GM12878 (cell line): Measurements from ENCODE around the gene ZNF81. TPM values are rescaled to one million over a fixed set of nuclear protein-coding genes. Genes with fewer than 3 reads are reported as not detected.

Source experiments
- ATAC-seq: fragments of 200-7000 bp; cut with Tn5 transposase; 3 replicates; pipeline ENCODE4 v1.9.1; 2020; ENCODE audit warnings: mild to moderate bottlenecking, moderate library complexity
- BruUV-seq: library from RNA; stranded (reverse); fragments of 400-500 nt; replicated peaks from 2 replicates; lab custom pipeline; 2021; lab: Mats Ljungman, UMichigan
- CTCF ChIA-PET: fragments of 300-600 bp; sonication (Branson Sonifier 250); formaldehyde crosslinking; extraction: SDS; loops from one replicate; lab custom pipeline; 2021; ENCODE audit warnings: inconsistent platforms; lab: Yijun Ruan, JAX
- POLR2A ChIA-PET: fragments of 350-600 bp; formaldehyde crosslinking; extraction: SDS; loops from one replicate; lab custom pipeline; 2021; ENCODE audit warnings: inconsistent platforms; lab: Charles Lee
- RAD21 ChIA-PET: fragments of 300-600 bp; sonication (Branson Sonifier 250); formaldehyde crosslinking; loops from one replicate; lab custom pipeline; 2023; ENCODE audit warnings: antibody characterized with exemption; ENCODE audit not compliant: unreplicated experiment; lab: Charles Lee
- SMC1A ChIA-PET: fragments of 300-600 bp; sonication (Branson Sonifier 250); formaldehyde crosslinking; loops from one replicate; lab custom pipeline; 2023; ENCODE audit not compliant: unreplicated experiment, uncharacterized antibody; lab: Charles Lee
- DNase-seq: peaks from one replicate; pipeline ENCODE4 v3.0.0-alpha.2; 2011; ENCODE audit warnings: low read depth, low spot score
- FAIRE-seq: peaks from 3 replicates; lab custom pipeline; 2011; peaks lifted over from hg19 to GRCh38; lab: Jason Lieb, UNC
- H2AFZ ChIP-seq: 2 replicates; pipeline ENCODE4 v1.6.0; 2011; ENCODE audit warnings: low read depth, low read length, control low read depth; ENCODE audit not compliant: control insufficient read depth
- H3K27ac ChIP-seq: 2 replicates; pipeline ENCODE4 v1.5.1; 2011; ENCODE audit warnings: control low read depth; ENCODE audit not compliant: control insufficient read depth, insufficient read depth
- H3K27me3 ChIP-seq, 2 experiments: replicated peaks in 1 of 2; 2 replicates each; pipeline versions ENCODE4 v1.6.0 to v1.6.1; 2011; ENCODE audit warnings: low read length in 1 of 2; ENCODE audit not compliant: control insufficient read depth in 2 of 2, insufficient read depth in 2 of 2
- H3K36me3 ChIP-seq, 2 experiments: 2 replicates each; pipeline ENCODE4 v1.5.1; 2011; ENCODE audit warnings: low read length in 1 of 2; ENCODE audit not compliant: control insufficient read depth in 2 of 2, insufficient read depth in 2 of 2
- H3K4me1 ChIP-seq: 2 replicates; pipeline ENCODE4 v1.6.1; 2011; ENCODE audit warnings: mild to moderate bottlenecking, low read length, moderate library complexity, mixed read lengths; ENCODE audit not compliant: control insufficient read depth, insufficient read depth
- H3K4me2 ChIP-seq: 2 replicates; pipeline ENCODE4 v1.6.0; 2011; ENCODE audit warnings: control low read depth; ENCODE audit not compliant: control insufficient read depth, insufficient read depth
- H3K4me3 ChIP-seq: fragments of 200-600 bp; sonication (generic); 2 replicates; pipeline ENCODE4 v1.5.1; 2016
- H3K79me2 ChIP-seq: 2 replicates; pipeline ENCODE4 v1.6.0; 2011; ENCODE audit warnings: low read length; ENCODE audit not compliant: control insufficient read depth, insufficient read depth
- H3K9ac ChIP-seq: 2 replicates; pipeline ENCODE4 v1.8.0; 2011; ENCODE audit warnings: low read length, control low read depth, mixed read lengths; ENCODE audit not compliant: control insufficient read depth, insufficient read depth
- H3K9me3 ChIP-seq: replicated peaks from 3 replicates; pipeline ENCODE4 v1.5.1; 2011; ENCODE audit warnings: mild to moderate bottlenecking, low read length; ENCODE audit not compliant: control insufficient read depth, insufficient read depth
- H4K20me1 ChIP-seq: 2 replicates; pipeline ENCODE4 v1.6.0; 2011; ENCODE audit not compliant: control insufficient read depth, insufficient read depth
- ASH2L ChIP-seq: fragments of 300-600, 200-600 bp; sonication (generic); IDR thresholded peaks from 2 replicates; pipeline ENCODE4 v1.6.1; 2017; ENCODE audit warnings: low read depth, mild to moderate bottlenecking, borderline replicate concordance
- CREB1 ChIP-seq: IDR thresholded peaks from 2 replicates; pipeline ENCODE4 v1.6.1; 2012; ENCODE audit warnings: low read depth, mild to moderate bottlenecking, inconsistent platforms
- ESRRA ChIP-seq: IDR thresholded peaks from 2 replicates; pipeline ENCODE4 v1.6.1; 2012; ENCODE audit warnings: mild to moderate bottlenecking, low read length, improper control_type of control experiment
- FOXM1 ChIP-seq: IDR thresholded peaks from 2 replicates; pipeline ENCODE4 v1.6.1; 2012; ENCODE audit warnings: low read depth, mild to moderate bottlenecking, inconsistent platforms, low read length, moderate library complexity
- HDAC2 ChIP-seq: fragments of 200-600 bp; sonication (generic); IDR thresholded peaks from 2 replicates; pipeline ENCODE4 v1.6.1; 2017
- IKZF1 ChIP-seq: fragments of 450-650 bp; conservative IDR thresholded peaks from 2 replicates; pipeline ENCODE4 v1.6.1; 2017; ENCODE audit warnings: antibody characterized with exemption, mild to moderate bottlenecking
- JUNB ChIP-seq: IDR thresholded peaks from 2 replicates; pipeline ENCODE4 v1.6.1; 2016; ENCODE audit warnings: antibody characterized with exemption, mild to moderate bottlenecking
- MEF2B ChIP-seq: fragments of 450-650 bp; IDR thresholded peaks from 2 replicates; pipeline ENCODE4 v1.6.1; 2018; ENCODE audit warnings: mild to moderate bottlenecking, moderate library complexity; ENCODE audit not compliant: partially characterized antibody, poor library complexity, severe bottlenecking
- MTA3 ChIP-seq: IDR thresholded peaks from 2 replicates; pipeline ENCODE4 v1.6.1; 2012; ENCODE audit warnings: low read length, inconsistent platforms, borderline replicate concordance
- NR2C1 ChIP-seq: fragments of 450-650 bp; IDR thresholded peaks from 2 replicates; pipeline ENCODE4 v1.6.1; 2017; ENCODE audit warnings: antibody characterized with exemption, mild to moderate bottlenecking, moderate library complexity
- POLR2A ChIP-seq: IDR thresholded peaks from 2 replicates; pipeline ENCODE4 v1.6.1; 2011; ENCODE audit warnings: low read depth, mild to moderate bottlenecking, low read length
- POU2F2 ChIP-seq: IDR thresholded peaks from 3 replicates; pipeline ENCODE4 v1.6.1; 2011; ENCODE audit warnings: low read depth, mild to moderate bottlenecking, low read length, borderline replicate concordance
- RUNX3 ChIP-seq: IDR thresholded peaks from 2 replicates; pipeline ENCODE4 v1.6.1; 2012; ENCODE audit warnings: low read length, inconsistent platforms
- STAT1 ChIP-seq: fragments of 450-650 bp; conservative IDR thresholded peaks from 2 replicates; pipeline ENCODE4 v1.6.1; 2014; ENCODE audit warnings: antibody characterized with exemption, mild to moderate bottlenecking
- ZNF217 ChIP-seq: fragments of 450-650 bp; IDR thresholded peaks from 2 replicates; pipeline ENCODE4 v1.6.1; 2017; ENCODE audit warnings: antibody characterized with exemption, mild to moderate bottlenecking
- ZZZ3 ChIP-seq: IDR thresholded peaks from 2 replicates; pipeline ENCODE4 v1.6.1; 2011; ENCODE audit warnings: low read depth; ENCODE audit not compliant: control insufficient read depth, insufficient read length
- WGBS: methylation state at CpG from one replicate; pipeline ENCODE4 v1.1.6; 2016; ENCODE audit warnings: low lambda C conversion rate; ENCODE audit not compliant: insufficient replicate concordance, insufficient coverage; ENCODE audit errors: missing lambda C conversion rate; 5-methylcytosine and 5-hydroxymethylcytosine counted together
- in situ Hi-C: fragments of 300-500 bp; cut with MboI; formaldehyde crosslinking; loops from 9 replicates; pipeline ENCODE4 v1.14.3; 2018; ENCODE audit warnings: mixed read lengths
- intact Hi-C: fragments of 100-400 bp; cut with micrococcal nuclease; formaldehyde crosslinking; loops from one replicate; pipeline ENCODE4 v1.14.2; 2022; ENCODE audit not compliant: unreplicated experiment
- polyA plus RNA-seq, 11 experiments: library from polyadenylated mRNA; depleted of rRNA in 4 of 11; unstranded in 6 of 11; stranded (reverse) in 5 of 11; fragments of >200 nt; fragmentation: Nextera tagmentation in 4 of 11; fragmentation: Illumina TruSeq in 1 of 11; extraction: Ambion mirVana in 4 of 11; extraction: Trizol in 1 of 11; gene quantifications; 1 replicate in 1 of 11; 2 replicates in 10 of 11; pipeline versions ENCODE4 v1.2.1 to v1.2.3, GENCODE V29; 2011 to 2016; ENCODE audit warnings: inconsistent platforms in 2 of 11, missing spikeins in 2 of 11, low read depth in 1 of 11
- total RNA-seq, 4 experiments: library from RNA; depleted of rRNA in 3 of 4; stranded (reverse); fragments of >200 nt in 3 of 4; fragmentation: Illumina TruSeq in 1 of 4; extraction: Trizol in 1 of 4; gene quantifications; 2 replicates each; pipeline versions ENCODE4 v1.2.1 to v1.2.3, GENCODE V29; 2013 to 2021
- TF ChIP-seq, protein P1 (sequence below): IDR thresholded peaks from 2 replicates; pipeline ENCODE4 v1.6.1; 2011; ENCODE audit warnings: mild to moderate bottlenecking, low read depth, low read length, moderate library complexity; ENCODE audit not compliant: insufficient replicate concordance
- TF ChIP-seq, protein P2 (sequence below): IDR thresholded peaks from 2 replicates; pipeline ENCODE4 v1.6.1; 2011; ENCODE audit warnings: low read depth, mild to moderate bottlenecking, low read length, moderate library complexity, borderline replicate concordance; ENCODE audit errors: extremely low read depth
- TF ChIP-seq, protein P3 (sequence below): fragments of 450-650 bp; formaldehyde crosslinking; IDR thresholded peaks from 2 replicates; pipeline ENCODE4 v1.4.0; 2022; ENCODE audit warnings: mild to moderate bottlenecking, moderate library complexity

ZNF81 gene
- total and polyA plus RNA-seq, 10 of the 15 experiments (the other 5 are each of a cell fraction or from before 2014, with no cell fraction given), result 3.4 to 7.2 (median 4.4) TPM

DNA sequence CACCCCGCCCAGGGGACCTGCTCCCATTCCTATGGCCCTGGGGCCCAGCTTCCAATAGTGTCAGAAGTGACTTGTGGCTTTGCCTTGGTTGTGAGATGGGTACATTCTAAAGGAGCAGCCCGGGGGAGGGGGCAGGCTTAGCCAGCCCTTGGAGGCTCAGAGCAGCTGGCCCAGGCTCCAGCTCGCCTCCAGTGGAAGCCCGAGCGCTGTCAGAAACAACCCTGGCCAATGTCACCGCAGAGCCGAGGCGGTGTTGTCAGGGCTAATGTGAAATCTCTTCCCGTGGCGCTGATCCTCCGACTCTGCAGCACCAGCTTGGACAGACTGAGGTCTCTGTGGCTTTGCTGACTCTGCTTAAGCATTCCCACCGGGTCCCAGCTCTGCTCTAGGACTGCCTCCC, 29.2 kb upstream of the ZNF81 start:
- no peaks in the 10 kb centered on the region for H3K27me3 ChIP-seq
- BruUV-seq, result no TSS peak
- no peak overlapping the region for H3K9ac ChIP-seq
- no peaks in the 10 kb centered on the region for H4K20me1 ChIP-seq
- in situ Hi-C loops (no loop called here), intact Hi-C loops (no loop called here)
- CTCF ChIA-PET, result no interaction called here
- H2AFZ ChIP-seq, result no peak overlapping the region
- no peak overlapping the region for H3K27ac ChIP-seq
- FAIRE-seq (no peak), DNase-seq (no peak), ATAC-seq (no peak)
- RAD21 ChIA-PET, result no interaction called here
- SMC1A ChIA-PET, result no interaction called here
- no peaks in the 10 kb centered on the region for H3K79me2 ChIP-seq
- H3K4me1 ChIP-seq, result no peaks in the 10 kb centered on the region
- H3K4me2 ChIP-seq, result no peak overlapping the region
- no peaks in the 10 kb centered on the region for H3K36me3 ChIP-seq
- 57% methylated on average over 12 of the region's 12 CpGs for WGBS
- POLR2A ChIA-PET, result no interaction called here
- no peak overlapping the region for H3K4me3 ChIP-seq
- no peaks in the 10 kb centered on the region for H3K9me3 ChIP-seq
- TF ChIP-seq IKZF1 (no peak), ESRRA (no peak), ASH2L (no peak), NR2C1 (no peak), JUNB (no peak), RUNX3 (no peak), CREB1 (no peak), FOXM1 (no peak), MEF2B (no peak), POU2F2 (no peak), HDAC2 (no peak), POLR2A (no peak), STAT1 (no peak), ZZZ3 (no peak), ZNF217 (no peak), MTA3 (no peak)
- TF ChIP-seq, protein P1, sequence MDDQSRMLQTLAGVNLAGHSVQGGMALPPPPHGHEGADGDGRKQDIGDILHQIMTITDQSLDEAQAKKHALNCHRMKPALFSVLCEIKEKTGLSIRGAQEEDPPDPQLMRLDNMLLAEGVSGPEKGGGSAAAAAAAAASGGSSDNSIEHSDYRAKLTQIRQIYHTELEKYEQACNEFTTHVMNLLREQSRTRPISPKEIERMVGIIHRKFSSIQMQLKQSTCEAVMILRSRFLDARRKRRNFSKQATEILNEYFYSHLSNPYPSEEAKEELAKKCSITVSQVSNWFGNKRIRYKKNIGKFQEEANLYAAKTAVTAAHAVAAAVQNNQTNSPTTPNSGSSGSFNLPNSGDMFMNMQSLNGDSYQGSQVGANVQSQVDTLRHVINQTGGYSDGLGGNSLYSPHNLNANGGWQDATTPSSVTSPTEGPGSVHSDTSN, result no peak
- TF ChIP-seq, protein P2, sequence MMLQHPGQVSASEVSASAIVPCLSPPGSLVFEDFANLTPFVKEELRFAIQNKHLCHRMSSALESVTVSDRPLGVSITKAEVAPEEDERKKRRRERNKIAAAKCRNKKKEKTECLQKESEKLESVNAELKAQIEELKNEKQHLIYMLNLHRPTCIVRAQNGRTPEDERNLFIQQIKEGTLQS, result no peak
- TF ChIP-seq, protein P3, sequence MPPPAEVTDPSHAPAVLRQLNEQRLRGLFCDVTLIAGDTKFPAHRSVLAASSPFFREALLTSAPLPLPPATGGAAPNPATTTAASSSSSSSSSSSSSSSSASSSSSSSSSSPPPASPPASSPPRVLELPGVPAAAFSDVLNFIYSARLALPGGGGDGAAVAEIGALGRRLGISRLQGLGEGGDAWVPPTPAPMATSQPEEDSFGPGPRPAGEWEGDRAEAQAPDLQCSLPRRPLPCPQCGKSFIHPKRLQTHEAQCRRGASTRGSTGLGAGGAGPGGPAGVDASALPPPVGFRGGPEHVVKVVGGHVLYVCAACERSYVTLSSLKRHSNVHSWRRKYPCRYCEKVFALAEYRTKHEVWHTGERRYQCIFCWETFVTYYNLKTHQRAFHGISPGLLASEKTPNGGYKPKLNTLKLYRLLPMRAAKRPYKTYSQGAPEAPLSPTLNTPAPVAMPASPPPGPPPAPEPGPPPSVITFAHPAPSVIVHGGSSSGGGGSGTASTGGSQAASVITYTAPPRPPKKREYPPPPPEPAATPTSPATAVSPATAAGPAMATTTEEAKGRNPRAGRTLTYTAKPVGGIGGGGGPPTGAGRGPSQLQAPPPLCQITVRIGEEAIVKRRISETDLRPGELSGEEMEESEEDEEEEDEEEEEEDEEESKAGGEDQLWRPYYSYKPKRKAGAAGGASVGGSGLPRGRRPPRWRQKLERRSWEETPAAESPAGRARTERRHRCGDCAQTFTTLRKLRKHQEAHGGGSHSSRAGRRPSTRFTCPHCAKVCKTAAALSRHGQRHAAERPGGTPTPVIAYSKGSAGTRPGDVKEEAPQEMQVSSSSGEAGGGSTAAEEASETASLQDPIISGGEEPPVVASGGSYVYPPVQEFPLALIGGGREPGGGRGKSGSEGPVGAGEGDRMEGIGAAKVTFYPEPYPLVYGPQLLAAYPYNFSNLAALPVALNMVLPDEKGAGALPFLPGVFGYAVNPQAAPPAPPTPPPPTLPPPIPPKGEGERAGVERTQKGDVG (CRISPR knock-in tag), result no peak
